IPS-15b (cell line): Measurements from ENCODE around the gene DDI2.

ENCODE experiments used
- H3K27me3 ChIP-seq: one replicate; pipeline ENCODE4 v1.6.1; 2013; ENCODE audit warnings: low read length; ENCODE audit not compliant: control insufficient read depth, insufficient read depth
- H3K36me3 ChIP-seq: one replicate; pipeline ENCODE4 v1.6.1; 2013; ENCODE audit warnings: low read length; ENCODE audit not compliant: control insufficient read depth, insufficient read depth
- H3K4me1 ChIP-seq: one replicate; pipeline ENCODE4 v1.6.1; 2013; ENCODE audit warnings: mild to moderate bottlenecking, low read length; ENCODE audit not compliant: control insufficient read depth, insufficient read depth
- H3K4me3 ChIP-seq: one replicate; pipeline ENCODE4 v1.5.1; 2013; ENCODE audit warnings: low read depth, low read length
- H3K9ac ChIP-seq: one replicate; pipeline ENCODE4 v1.6.1; 2013; ENCODE audit warnings: low read depth, mild to moderate bottlenecking, low read length
- H3K9me3 ChIP-seq: one replicate; pipeline ENCODE4 v1.6.1; 2013; ENCODE audit warnings: mild to moderate bottlenecking, low read length; ENCODE audit not compliant: control insufficient read depth, insufficient read depth

DDI2 gene

DNA sequence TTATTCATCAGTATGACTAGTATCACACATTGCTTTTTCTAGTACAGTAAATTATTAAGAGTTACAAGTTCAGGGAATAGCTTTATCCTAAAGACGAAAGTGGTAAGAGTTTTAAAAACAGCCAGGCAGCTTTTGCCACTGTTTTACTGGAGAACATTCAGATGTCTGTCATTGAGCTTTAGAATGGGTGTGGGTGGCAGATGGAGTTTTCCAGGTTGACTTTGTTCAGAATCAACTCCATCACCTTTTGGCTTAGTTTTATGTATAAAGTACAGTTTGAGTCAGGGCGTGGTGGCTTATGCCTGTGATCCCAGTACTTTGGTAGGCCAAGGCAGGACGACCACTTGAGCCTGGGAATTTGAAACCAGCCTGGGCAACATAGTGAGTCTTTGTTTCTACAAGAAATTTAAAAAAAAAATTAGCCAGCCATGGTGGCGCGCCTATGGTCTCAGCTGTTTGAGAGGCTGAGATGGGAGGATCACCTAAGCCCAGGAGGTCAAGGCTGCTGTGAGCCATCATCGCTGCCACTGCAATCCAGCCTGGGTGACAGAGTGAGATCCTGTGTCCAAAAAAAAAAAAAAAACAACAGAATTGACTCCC is 36.9 kb downstream of the DDI2 start:
- Histone ChIP-seq H3K36me3 (peaks cover 13% of the 10 kb centered on the region), H3K4me1 (no peaks in the 10 kb centered on the region), H3K9me3 (no peaks in the 10 kb centered on the region), H3K9ac (no peak overlapping the region), H3K27me3 (no peaks in the 10 kb centered on the region), H3K4me3 (no peak overlapping the region)

GRCh38 chr1:15656464-15656863 is 39.2 kb downstream of the DDI2 start:
- Histone ChIP-seq H3K36me3 (peaks cover 18% of the 10 kb centered on the region), H3K9ac (no peak overlapping the region), H3K9me3 (no peaks in the 10 kb centered on the region), H3K27me3 (no peaks in the 10 kb centered on the region), H3K4me3 (no peak overlapping the region), H3K4me1 (no peaks in the 10 kb centered on the region)

DNA sequence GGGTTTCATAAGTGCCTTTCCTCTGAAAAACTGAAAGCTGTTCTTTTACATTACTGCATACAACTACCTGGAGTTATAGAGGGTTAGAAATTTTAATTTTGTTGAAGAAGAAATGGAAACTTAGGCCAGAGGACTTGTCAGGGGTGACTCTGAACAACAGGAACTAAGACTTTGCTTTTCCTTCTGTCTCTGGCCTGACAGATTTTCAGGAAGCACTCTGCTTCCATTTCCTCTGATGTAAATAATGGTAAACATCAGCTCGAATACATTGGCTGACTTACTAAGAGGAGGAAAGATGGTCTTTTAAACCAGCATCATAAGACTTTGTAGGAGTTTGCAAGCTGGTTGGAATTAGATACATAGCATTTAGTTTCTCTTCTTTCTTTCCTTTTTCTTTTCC is 39.8 kb downstream of the DDI2 start:
- no peak overlapping the region for H3K9ac ChIP-seq
- no peak overlapping the region for H3K4me3 ChIP-seq
- H3K9me3 ChIP-seq: no peaks in the 10 kb centered on the region
- H3K27me3 ChIP-seq: no peaks in the 10 kb centered on the region
- no peaks in the 10 kb centered on the region for H3K4me1 ChIP-seq
- peaks cover 17% of the 10 kb centered on the region for H3K36me3 ChIP-seq

DNA sequence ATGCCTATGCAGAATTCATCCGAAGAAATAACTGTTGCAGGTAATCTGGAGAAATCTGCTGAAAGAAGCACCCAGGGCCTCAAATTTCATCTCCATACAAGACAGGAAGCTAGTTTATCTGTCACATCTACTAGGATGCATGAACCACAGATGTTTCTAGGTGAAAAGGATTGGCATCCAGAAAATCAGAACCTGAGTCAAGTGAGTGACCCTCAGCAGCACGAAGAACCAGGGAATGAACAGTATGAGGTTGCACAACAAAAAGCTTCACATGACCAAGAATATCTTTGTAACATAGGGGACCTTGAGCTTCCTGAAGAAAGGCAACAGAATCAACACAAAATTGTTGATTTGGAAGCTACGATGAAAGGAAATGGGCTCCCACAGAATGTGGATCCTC is 42.9 kb downstream of the DDI2 start:
- H3K4me1 ChIP-seq: no peaks in the 10 kb centered on the region
- H3K9ac ChIP-seq: no peak overlapping the region
- no peak overlapping the region for H3K4me3 ChIP-seq
- peaks cover 17% of the 10 kb centered on the region for H3K36me3 ChIP-seq
- H3K27me3 ChIP-seq: no peaks in the 10 kb centered on the region
- H3K9me3 ChIP-seq: no peaks in the 10 kb centered on the region

DNA sequence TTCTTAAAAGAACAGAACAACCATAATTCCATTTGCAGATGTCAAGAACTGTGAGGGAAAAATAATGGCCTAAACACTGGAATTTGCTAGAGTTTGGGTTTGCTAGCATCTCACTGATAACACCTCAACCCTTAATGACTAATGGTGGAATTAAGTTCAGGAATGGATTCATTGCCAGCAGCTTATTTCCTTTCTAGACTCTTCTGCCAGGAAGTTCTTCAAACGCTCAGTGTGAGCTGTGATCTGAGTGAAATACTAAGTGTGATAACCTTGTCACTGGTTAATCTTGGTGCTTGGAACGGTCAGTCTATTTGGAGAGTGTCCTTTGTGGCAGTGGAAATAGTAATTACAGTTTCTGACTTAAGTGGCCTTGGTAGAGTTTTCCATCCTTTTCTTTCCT is 45.2 kb downstream of the DDI2 start:
- H3K4me3 ChIP-seq: no peak overlapping the region
- H3K4me1 ChIP-seq: no peaks in the 10 kb centered on the region
- no peak overlapping the region for H3K9ac ChIP-seq
- no peaks in the 10 kb centered on the region for H3K27me3 ChIP-seq
- H3K9me3 ChIP-seq: no peaks in the 10 kb centered on the region
- H3K36me3 ChIP-seq: peaks cover 12% of the 10 kb centered on the region

- H3K9ac ChIP-seq: no peak overlapping the region
- no peaks in the 10 kb centered on the region for H3K27me3 ChIP-seq
- H3K4me1 ChIP-seq: peaks cover 4% of the 10 kb centered on the region
- H3K36me3 ChIP-seq: peaks cover 12% of the 10 kb centered on the region
- H3K9me3 ChIP-seq: no peaks in the 10 kb centered on the region
- no peak overlapping the region for H3K4me3 ChIP-seq
These were observed 46.7 kb downstream of the DDI2 start for GRCh38 chr1:15663925-15664324.

- Histone ChIP-seq H3K36me3 (no peaks in the 10 kb centered on the region), H3K9ac (no peak overlapping the region)
These were observed 50.1 kb downstream of the DDI2 start for GRCh38 chr1:15667362-15667761.

DNA sequence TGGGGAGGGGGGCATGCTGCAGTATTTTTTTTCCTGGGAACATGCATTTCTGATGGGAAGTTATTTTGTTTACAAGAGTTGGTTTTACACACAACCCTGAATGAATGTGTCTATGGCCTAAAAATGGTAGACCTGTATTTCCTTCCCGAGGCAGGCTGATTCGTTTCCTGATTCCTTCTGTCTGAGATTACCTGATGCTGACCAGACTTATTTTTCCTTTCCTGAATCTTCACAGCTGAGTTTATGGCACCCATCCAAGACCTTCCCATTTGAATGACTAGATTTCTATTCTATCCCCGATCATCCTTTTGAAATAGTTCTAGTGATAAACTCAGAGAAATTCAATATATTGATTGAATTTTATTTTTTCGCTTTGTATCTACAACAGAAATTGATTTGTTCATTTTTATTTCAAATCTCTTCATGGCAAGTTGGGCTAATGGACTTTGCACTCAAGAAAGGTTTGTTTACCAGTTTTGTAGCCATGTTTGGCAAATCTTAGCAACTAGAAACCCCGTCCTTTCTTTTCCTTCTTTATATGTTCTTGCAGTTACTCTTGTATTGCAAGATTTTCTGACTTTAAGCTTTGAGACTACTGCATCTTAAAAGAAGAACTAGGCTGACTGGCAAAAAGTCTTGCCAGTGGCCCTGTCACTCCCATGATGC is 51.0 kb downstream of the DDI2 start:
- H3K27me3 ChIP-seq: no peaks in the 10 kb centered on the region
- H3K9ac ChIP-seq: no peak overlapping the region
- no peaks in the 10 kb centered on the region for H3K36me3 ChIP-seq
- H3K4me1 ChIP-seq: peaks cover 4% of the 10 kb centered on the region
- H3K9me3 ChIP-seq: no peaks in the 10 kb centered on the region
- no peak overlapping the region for H3K4me3 ChIP-seq

More at GRCh38 chr1:15667362-15667761, 50.1 kb downstream of the DDI2 start:
- H3K4me1 ChIP-seq: peaks cover 4% of the 10 kb centered on the region
- no peaks in the 10 kb centered on the region for H3K27me3 ChIP-seq
- H3K9me3 ChIP-seq: no peaks in the 10 kb centered on the region
- no peak overlapping the region for H3K4me3 ChIP-seq

GRCh38 chr1:15669074-15669473 is 51.8 kb downstream of the DDI2 start:
- Histone ChIP-seq H3K4me3 (no peak overlapping the region), H3K9me3 (no peaks in the 10 kb centered on the region), H3K4me1 (peaks cover 4% of the 10 kb centered on the region), H3K9ac (no peak overlapping the region), H3K36me3 (no peaks in the 10 kb centered on the region), H3K27me3 (no peaks in the 10 kb centered on the region)

GRCh38 chr1:15669864-15670263 is 52.6 kb downstream of the DDI2 start:
- H3K27me3 ChIP-seq: no peaks in the 10 kb centered on the region
- no peak overlapping the region for H3K9ac ChIP-seq
- H3K4me1 ChIP-seq: peaks cover 4% of the 10 kb centered on the region
- no peak overlapping the region for H3K4me3 ChIP-seq
- H3K9me3 ChIP-seq: no peaks in the 10 kb centered on the region
- H3K36me3 ChIP-seq: no peaks in the 10 kb centered on the region

GRCh38 chr1:15671430-15671829 is 54.2 kb downstream of the DDI2 start:
- Histone ChIP-seq H3K9me3 (no peaks in the 10 kb centered on the region), H3K4me3 (no peak overlapping the region), H3K9ac (no peak overlapping the region), H3K27me3 (no peaks in the 10 kb centered on the region), H3K4me1 (peaks cover 4% of the 10 kb centered on the region), H3K36me3 (no peaks in the 10 kb centered on the region)

DNA sequence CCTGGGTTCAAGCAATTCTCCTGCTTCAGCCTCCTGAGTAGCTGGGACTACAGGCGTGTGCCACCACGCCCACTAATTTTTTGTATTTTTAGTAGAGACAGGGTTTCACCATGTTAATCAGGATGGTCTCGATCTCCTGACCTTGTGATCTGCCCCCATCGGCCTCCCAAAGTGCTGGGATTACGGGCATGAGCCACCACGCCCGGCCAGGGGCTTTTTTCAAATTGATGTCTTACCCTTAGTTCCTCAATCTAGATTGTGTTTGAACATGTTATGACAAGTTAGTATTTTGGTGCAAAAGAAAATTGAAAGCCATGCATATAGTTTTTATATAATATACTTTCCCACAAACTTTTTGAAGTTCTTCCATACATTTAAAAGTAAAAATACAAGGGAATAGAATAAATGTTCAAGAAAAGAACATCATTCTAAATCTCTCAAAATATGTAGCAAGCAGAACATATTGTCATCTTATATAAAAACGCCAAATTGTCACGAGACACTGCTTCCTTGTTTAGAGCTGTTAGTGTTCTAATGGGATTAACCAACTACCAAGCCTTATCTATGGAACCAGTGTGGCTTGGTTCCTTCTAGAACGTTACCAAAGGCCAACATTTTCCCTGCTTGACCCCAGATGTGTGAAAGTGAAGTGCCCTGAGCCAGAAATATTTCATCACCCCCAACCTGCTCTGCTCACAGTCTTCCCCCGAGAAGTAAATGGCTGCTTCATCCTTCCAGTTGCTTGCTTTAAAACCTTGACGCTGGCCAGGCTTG is 57.3 kb downstream of the DDI2 start:
- Histone ChIP-seq H3K4me1 (no peaks in the 10 kb centered on the region), H3K9me3 (no peaks in the 10 kb centered on the region), H3K36me3 (no peaks in the 10 kb centered on the region), H3K9ac (no peak overlapping the region), H3K4me3 (no peak overlapping the region), H3K27me3 (no peaks in the 10 kb centered on the region)
